Smooth muscle cell (in vitro differentiated cells): ENCODE measurements around the gene FGFR4. TPM values are rescaled to one million over a fixed set of nuclear protein-coding genes. Genes with fewer than 3 reads are reported as not detected.

Source experiments
- DNase-seq: peaks from one replicate; lab custom pipeline; 2025; ENCODE audit not compliant: unreplicated experiment; lab: John Stamatoyannopoulos, UW
- H2AFZ ChIP-seq: fragments of 200-600 bp; sonication (generic); 2 replicates; pipeline ENCODE4 v1.6.0; 2016; ENCODE audit warnings: antibody characterized with exemption, low read depth, mild to moderate bottlenecking
- H3F3A ChIP-seq: fragments of 200-600 bp; sonication (generic); 2 replicates; pipeline ENCODE4 v1.6.0; 2017; ENCODE audit warnings: antibody characterized with exemption, low read depth
- H3K27ac ChIP-seq: fragments of 200-600 bp; sonication (generic); 2 replicates; pipeline ENCODE4 v1.5.1; 2016; ENCODE audit warnings: low read depth, mild to moderate bottlenecking
- H3K27me3 ChIP-seq: fragments of 200-600 bp; sonication (generic); 2 replicates; pipeline ENCODE4 v1.6.1; 2016; ENCODE audit warnings: low read depth, mild to moderate bottlenecking
- H3K36me3 ChIP-seq: fragments of 200-600 bp; sonication (generic); 2 replicates; pipeline ENCODE4 v1.5.1; 2016; ENCODE audit warnings: low read depth
- H3K4me1 ChIP-seq: fragments of 200-600 bp; sonication (generic); 2 replicates; pipeline ENCODE4 v1.5.1; 2016; ENCODE audit warnings: low read depth
- H3K4me2 ChIP-seq: fragments of 200-600 bp; sonication (generic); 2 replicates; pipeline ENCODE4 v1.6.0; 2016; ENCODE audit warnings: mild to moderate bottlenecking
- H3K4me3 ChIP-seq: fragments of 200-600 bp; sonication (generic); 2 replicates; pipeline ENCODE4 v1.5.1; 2016; ENCODE audit warnings: mild to moderate bottlenecking
- H3K79me2 ChIP-seq: fragments of 200-600 bp; sonication (generic); 2 replicates; pipeline ENCODE4 v1.6.0; 2016; ENCODE audit warnings: low read depth, mild to moderate bottlenecking
- H3K9ac ChIP-seq: fragments of 200-600 bp; sonication (generic); 2 replicates; pipeline ENCODE4 v1.6.0; 2016; ENCODE audit warnings: low read depth
- H3K9me3 ChIP-seq: fragments of 200-600 bp; sonication (generic); replicated peaks from 2 replicates; pipeline ENCODE4 v1.5.1; 2016; ENCODE audit warnings: low read depth
- H4K20me1 ChIP-seq: fragments of 200-600 bp; sonication (generic); 2 replicates; pipeline ENCODE4 v1.6.0; 2016; ENCODE audit warnings: low read depth
- WGBS: methylation state at CpG from one replicate; pipeline ENCODE4 v1.1.7; 2016; ENCODE audit warnings: low lambda C conversion rate; 5-methylcytosine and 5-hydroxymethylcytosine counted together
- polyA plus RNA-seq: library from polyadenylated mRNA; unstranded; fragments of >200 nt; fragmentation: Nextera tagmentation; extraction: Ambion mirVana; gene quantifications from 2 replicates; pipeline ENCODE4 v1.2.1, GENCODE V29; 2016
- total RNA-seq: library from RNA; depleted of rRNA; stranded (reverse); fragments of >200 nt; gene quantifications from 2 replicates; pipeline ENCODE4 v1.2.3, GENCODE V29; 2014
- TF ChIP-seq, protein P1 (sequence below): fragments of 200-600 bp; sonication (generic); IDR thresholded peaks from 2 replicates; pipeline ENCODE4 v1.5.1; 2017; ENCODE audit warnings: borderline replicate concordance, mild to moderate bottlenecking, antibody characterized with exemption; ENCODE audit not compliant: insufficient read depth, poor library complexity, severe bottlenecking

The FGFR4 gene
- total and polyA plus RNA-seq, 2 experiments from 2014 or later = 0.90 to 1.1 TPM

DNA sequence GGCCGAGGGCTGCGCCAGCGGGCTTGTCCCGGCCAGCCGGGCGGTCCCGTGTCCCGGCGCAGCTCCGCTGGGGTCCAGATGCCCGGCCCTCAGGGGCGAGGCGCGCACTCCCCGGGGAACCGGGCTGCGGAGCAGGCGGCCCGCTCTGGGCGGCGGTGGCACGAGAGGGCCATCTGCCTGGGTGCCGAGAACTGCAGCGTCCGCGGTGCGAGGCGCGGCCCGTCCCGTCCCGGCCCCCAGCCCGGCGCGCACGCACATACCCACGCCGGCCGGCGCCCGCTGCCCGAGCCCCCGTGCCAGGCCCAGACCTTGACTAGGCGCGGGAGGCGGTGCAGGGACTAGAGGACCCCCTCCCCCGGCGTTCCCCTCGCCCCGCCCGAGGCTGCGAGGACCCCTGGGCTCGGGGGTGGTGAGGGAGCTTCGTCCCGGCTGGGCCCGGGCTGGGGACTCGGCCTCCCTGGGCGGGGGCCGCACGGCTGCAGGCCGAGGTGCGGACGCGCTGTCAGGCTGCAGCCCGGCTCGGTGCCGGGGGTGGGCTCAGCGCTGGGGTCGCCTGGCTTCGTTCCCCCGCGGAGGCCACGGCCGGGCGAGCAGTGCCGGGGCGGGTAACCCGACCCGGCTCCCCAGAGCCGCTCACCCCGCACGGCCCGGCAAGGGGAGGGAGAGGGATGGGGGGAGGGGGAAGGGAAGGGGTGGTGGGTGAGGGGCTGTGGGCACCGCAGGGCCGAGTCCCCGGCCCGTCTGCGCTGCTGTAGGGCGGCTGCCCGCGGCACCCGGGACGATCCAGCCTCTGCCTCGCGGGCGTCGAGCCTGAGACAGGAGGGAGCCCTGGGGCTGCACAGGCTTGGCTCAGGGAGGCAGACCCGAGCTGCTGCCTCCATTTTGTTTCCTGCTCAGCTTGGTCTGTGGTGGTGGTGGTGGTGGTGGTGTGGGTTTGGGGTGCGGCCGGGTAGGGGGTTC, 45.7 kb downstream of the FGFR4 start:
- Histone ChIP-seq H3K4me3 (peak overlapping the region; percentile 58), H3K36me3 (no peaks in the 10 kb centered on the region), H2AFZ (peak overlapping the region; percentile 64), H3K79me2 (peaks cover 25% of the 10 kb centered on the region), H4K20me1 (peaks cover 21% of the 10 kb centered on the region), H3F3A (peaks cover 5% of the 10 kb centered on the region), H3K27me3 (no peaks in the 10 kb centered on the region), H3K4me2 (peak overlapping the region; percentile 95), H3K9ac (peak overlapping the region; percentile 44), H3K4me1 (peaks cover 35% of the 10 kb centered on the region), H3K9me3 (no peaks in the 10 kb centered on the region), H3K27ac (peak overlapping the region; percentile 32)
- peak; percentile 60 for DNase-seq
- 6% methylated on average over 33 of the region's 100 CpGs for WGBS
- TF ChIP-seq, protein P1, sequence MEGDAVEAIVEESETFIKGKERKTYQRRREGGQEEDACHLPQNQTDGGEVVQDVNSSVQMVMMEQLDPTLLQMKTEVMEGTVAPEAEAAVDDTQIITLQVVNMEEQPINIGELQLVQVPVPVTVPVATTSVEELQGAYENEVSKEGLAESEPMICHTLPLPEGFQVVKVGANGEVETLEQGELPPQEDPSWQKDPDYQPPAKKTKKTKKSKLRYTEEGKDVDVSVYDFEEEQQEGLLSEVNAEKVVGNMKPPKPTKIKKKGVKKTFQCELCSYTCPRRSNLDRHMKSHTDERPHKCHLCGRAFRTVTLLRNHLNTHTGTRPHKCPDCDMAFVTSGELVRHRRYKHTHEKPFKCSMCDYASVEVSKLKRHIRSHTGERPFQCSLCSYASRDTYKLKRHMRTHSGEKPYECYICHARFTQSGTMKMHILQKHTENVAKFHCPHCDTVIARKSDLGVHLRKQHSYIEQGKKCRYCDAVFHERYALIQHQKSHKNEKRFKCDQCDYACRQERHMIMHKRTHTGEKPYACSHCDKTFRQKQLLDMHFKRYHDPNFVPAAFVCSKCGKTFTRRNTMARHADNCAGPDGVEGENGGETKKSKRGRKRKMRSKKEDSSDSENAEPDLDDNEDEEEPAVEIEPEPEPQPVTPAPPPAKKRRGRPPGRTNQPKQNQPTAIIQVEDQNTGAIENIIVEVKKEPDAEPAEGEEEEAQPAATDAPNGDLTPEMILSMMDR = no peak

DNA sequence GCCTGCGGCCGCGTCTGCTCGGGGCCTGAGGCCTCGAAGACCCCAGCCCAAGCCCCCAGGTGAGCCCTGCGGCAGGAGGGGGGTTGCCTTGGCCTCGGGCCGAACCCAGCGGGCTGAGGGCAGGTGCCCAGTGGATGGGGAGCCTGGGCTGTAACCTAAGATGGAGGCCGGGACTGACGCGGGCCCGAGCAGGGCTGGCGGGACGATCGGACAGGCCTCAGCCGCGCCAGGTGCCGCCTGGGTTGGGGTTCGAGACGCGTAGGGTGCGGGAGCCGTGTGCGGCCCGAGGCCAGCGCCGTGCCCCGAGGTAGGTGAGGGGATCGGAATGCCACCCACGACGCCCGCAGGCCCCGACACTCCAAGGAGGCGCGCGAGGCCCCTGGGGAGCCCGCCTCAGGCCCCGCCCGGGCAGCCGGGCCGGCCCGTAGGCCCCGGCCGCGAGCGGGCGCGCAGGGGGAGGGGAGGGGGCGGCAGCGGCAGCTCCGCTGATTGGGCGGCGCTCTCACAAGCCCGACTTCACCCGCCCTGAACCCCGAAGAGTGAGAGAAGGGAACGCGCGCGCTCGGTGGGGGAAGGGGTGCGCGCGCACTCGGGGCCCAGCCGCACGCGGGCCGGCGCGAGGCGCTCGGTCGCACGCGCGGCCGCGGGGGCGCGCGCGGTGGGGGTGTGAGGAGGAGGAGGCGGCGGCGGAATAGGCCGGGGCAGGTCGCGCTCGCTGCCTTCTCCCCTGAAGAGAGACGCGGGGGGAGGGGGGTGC, 46.6 kb downstream of the FGFR4 start, which contains the start of gene NSD1:
NSD1 (plus strand) TSS at position 678 of the 757 bp plus-strand sequence. CDS start 1,331 bp downstream, outside the sequence.
- DNase-seq = peak; percentile 80
- H3K27me3 ChIP-seq = no peaks in the 10 kb centered on the region
- H3K9ac ChIP-seq = peak within 1 kb of the TSS; percentile 60
- peak within 1 kb of the TSS; percentile 58 for H3K4me3 ChIP-seq
- 2% methylated on average over 43 of the region's 93 CpGs for WGBS
- H3K79me2 ChIP-seq = peaks cover 34% of the 10 kb centered on the region
- peaks cover 30% of the 10 kb centered on the region for H4K20me1 ChIP-seq
- H3F3A ChIP-seq = peaks cover 5% of the 10 kb centered on the region
- peak within 1 kb of the TSS; percentile 95 for H3K4me2 ChIP-seq
- peaks cover 35% of the 10 kb centered on the region for H3K4me1 ChIP-seq
- H3K9me3 ChIP-seq = no peaks in the 10 kb centered on the region
- no peaks in the 10 kb centered on the region for H3K36me3 ChIP-seq
- TF ChIP-seq, protein P1 = no peak
- H2AFZ ChIP-seq = peak within 1 kb of the TSS; percentile 73
- H3K27ac ChIP-seq = peak within 1 kb of the TSS; percentile 61

DNA sequence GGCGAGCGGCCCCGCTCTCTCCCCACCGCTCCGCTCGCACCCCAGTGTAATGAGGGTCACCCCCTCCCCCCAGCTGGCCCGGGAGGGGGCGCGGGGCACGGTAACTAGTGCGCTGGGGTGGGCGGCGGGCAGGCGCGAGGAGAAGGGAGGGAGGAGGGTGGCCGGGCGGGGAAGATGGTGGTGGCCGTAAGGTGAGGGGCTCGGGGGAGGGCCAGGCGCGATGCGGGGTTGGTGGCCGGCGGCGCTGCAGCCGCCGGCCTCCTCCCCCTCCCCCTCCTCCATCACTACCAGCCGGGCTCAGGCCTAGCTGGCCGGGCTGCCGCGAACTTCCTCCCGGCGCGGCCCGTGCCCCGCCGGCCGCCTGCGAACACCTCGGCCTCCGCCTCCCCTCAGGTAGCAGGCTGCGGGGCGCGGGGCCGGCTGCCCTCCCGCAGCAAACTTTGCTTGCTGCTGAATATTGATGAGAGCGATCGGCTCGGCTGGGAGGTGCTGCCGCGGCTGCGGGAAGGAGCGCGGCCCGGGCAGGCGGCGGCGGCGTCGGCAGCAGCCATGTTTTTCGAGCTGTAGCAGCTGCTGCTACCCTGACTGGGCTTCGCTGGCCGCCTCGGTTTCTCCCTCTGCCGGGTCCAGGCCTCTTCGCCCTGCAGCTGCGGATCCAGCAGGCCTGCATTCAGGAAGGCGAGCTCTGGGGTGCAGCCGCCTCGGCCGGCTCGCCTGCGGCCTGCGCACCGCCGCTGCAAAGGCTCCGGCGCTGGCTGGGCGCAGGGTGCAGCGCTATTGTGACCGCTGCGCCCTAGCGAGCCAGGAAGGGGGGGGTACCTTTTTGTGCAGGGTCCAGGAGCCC, 47.4 kb downstream of the FGFR4 start:
- Histone ChIP-seq H3F3A (peaks cover 5% of the 10 kb centered on the region), H3K4me1 (peaks cover 35% of the 10 kb centered on the region), H3K36me3 (no peaks in the 10 kb centered on the region), H3K4me3 (peak overlapping the region; percentile 58), H3K27me3 (no peaks in the 10 kb centered on the region), H3K9ac (peak overlapping the region; percentile 60), H3K79me2 (peaks cover 42% of the 10 kb centered on the region), H2AFZ (peak overlapping the region; percentile 73), H3K4me2 (peak overlapping the region; percentile 95), H3K9me3 (no peaks in the 10 kb centered on the region), H3K27ac (peak overlapping the region; percentile 61), H4K20me1 (peaks cover 38% of the 10 kb centered on the region)
- TF ChIP-seq, protein P1 = no peak
- under 1% methylated on average over 44 of the region's 83 CpGs for WGBS
- no peak for DNase-seq
